DND-41 (cell line): ENCODE measurements around the gene DCLK2.

Source experiments
- CTCF ChIP-seq: IDR thresholded peaks from 2 replicates; pipeline ENCODE4 v1.5.1; 2012; ENCODE audit warnings: borderline replicate concordance, low read length, moderate library complexity, mild to moderate bottlenecking; ENCODE audit not compliant: poor library complexity, severe bottlenecking; ENCODE audit errors: extremely low read depth
- EZH2 ChIP-seq: IDR thresholded peaks from 3 replicates; pipeline ENCODE4 v1.6.1; 2012; ENCODE audit warnings: borderline replicate concordance, low read depth, mild to moderate bottlenecking, moderate library complexity, low read length, inconsistent platforms; ENCODE audit not compliant: severe bottlenecking

GRCh38 chr4:150212927-150213326, 134.7 kb downstream of the DCLK2 start:
- no peak for TF ChIP-seq CTCF
- TF ChIP-seq EZH2, result no peak
